Measurements from ENCODE around the gene HMG20A. TPM values are rescaled to one million over a fixed set of nuclear protein-coding genes. Genes with fewer than 3 reads are reported as not detected.

Gene HMG20A
- polyA plus RNA-seq, 3 donors, result 11.6 to 26.4 (median 17.7) TPM

DNA sequence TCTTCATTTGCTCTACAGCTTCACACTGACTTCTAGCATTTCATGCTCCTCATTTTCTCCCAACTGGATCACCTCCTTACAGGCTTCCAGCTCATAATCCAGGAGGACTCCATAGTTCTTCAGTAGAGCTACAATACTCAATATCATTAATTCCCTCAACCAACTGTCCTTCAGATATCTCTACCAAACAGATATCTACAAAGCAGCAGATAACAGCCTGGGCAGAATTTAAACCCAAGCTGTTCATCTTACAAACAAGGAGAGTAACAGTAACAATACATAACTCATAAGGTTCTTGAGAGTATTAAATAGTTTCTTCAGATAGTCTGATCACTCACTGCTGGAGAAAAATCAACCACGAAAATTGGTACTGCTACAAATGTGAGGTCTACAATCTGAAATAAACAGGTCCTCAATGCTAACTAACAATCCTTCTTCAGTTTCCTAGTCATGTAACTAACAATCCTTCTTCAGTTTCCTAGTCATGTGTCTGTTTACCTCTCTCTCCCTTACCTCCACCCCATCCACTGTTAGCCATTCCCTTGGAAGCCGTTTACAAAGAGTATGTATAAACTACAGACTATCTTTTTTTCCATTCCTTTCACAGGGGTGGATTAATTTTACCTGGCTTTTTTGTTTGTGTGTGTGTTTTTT is 5.8 kb upstream of the HMG20A start:
- Mint-ChIP-seq H3K27me3 (ENCODE audit: low read depth in 3 of 3) (peaks cover 0 to 10% (median 6%) of the 10 kb centered on the region in 3 donors), H3K9me3 (peaks cover 0 to 2% (median 0%) of the 10 kb centered on the region in 7 donors), H3K27ac (no peak overlapping the region), H3K4me1 (peaks cover 28% of the 10 kb centered on the region), H3K4me3 (no peak overlapping the region), H3K36me3 (peaks cover 0 to 3% of the 10 kb centered on the region in 2 donors)
- Histone ChIP-seq H3K27ac (ENCODE audit: low read depth in 1 of 2, low read length in 2 of 2) (peak overlapping the region in 1 of 2 donors; percentile 19), H3K4me2 (replicated peaks; ENCODE audit: extremely low read depth, low read length, poor library complexity, severe bottlenecking) (peak overlapping the region; percentile 4), H3K4me3 (replicated peaks in 1 of 3; ENCODE audit: low read depth in 2 of 3, low read length in 3 of 3) (no peak overlapping the region), H4K20me1 (ENCODE audit: insufficient read depth, low read length) (peaks cover 9% of the 10 kb centered on the region), H2AFZ (ENCODE audit: insufficient read depth, low read depth, low read length, poor library complexity, severe bottlenecking) (no peak overlapping the region), H3K9ac (ENCODE audit: insufficient read depth, low read length, poor library complexity, severe bottlenecking) (no peak overlapping the region), H3K36me3 (replicated peaks in 1 of 2; ENCODE audit: control insufficient read depth in 1 of 2, insufficient read depth in 2 of 2, low read length in 2 of 2) (no peaks in the 10 kb centered on the region), H3K9me3 (replicated peaks in 1 of 2; ENCODE audit: control insufficient read depth in 1 of 2, insufficient read depth in 1 of 2, low read length in 2 of 2) (no peaks in the 10 kb centered on the region), H3K4me1 (ENCODE audit: control insufficient read depth in 1 of 2, insufficient read depth in 2 of 2, low read length in 2 of 2) (peaks cover 32 to 38% of the 10 kb centered on the region in 2 donors), H3K79me2 (ENCODE audit: insufficient read depth, low read length) (peaks cover 61% of the 10 kb centered on the region), H3K27me3 (ENCODE audit: control insufficient read depth in 2 of 2, insufficient read depth in 2 of 2, low read length in 2 of 2) (peaks cover 0 to 2% of the 10 kb centered on the region in 2 donors)
- intact Hi-C loops (cut with micrococcal nuclease), result loop anchor here in 1 of 2 donors (10.0 kb wide), 1 partner anchor 230 kb away; no protein-coding TSS in a partner anchor
- DNase-seq, result no peak
- TF ChIP-seq, protein P1, sequence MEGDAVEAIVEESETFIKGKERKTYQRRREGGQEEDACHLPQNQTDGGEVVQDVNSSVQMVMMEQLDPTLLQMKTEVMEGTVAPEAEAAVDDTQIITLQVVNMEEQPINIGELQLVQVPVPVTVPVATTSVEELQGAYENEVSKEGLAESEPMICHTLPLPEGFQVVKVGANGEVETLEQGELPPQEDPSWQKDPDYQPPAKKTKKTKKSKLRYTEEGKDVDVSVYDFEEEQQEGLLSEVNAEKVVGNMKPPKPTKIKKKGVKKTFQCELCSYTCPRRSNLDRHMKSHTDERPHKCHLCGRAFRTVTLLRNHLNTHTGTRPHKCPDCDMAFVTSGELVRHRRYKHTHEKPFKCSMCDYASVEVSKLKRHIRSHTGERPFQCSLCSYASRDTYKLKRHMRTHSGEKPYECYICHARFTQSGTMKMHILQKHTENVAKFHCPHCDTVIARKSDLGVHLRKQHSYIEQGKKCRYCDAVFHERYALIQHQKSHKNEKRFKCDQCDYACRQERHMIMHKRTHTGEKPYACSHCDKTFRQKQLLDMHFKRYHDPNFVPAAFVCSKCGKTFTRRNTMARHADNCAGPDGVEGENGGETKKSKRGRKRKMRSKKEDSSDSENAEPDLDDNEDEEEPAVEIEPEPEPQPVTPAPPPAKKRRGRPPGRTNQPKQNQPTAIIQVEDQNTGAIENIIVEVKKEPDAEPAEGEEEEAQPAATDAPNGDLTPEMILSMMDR (IDR thresholded peaks at IDR 0.05), result no peak
- no CpG with 5 or more reads among the region's 2 CpGs for WGBS (ENCODE audit: insufficient coverage)

DNA sequence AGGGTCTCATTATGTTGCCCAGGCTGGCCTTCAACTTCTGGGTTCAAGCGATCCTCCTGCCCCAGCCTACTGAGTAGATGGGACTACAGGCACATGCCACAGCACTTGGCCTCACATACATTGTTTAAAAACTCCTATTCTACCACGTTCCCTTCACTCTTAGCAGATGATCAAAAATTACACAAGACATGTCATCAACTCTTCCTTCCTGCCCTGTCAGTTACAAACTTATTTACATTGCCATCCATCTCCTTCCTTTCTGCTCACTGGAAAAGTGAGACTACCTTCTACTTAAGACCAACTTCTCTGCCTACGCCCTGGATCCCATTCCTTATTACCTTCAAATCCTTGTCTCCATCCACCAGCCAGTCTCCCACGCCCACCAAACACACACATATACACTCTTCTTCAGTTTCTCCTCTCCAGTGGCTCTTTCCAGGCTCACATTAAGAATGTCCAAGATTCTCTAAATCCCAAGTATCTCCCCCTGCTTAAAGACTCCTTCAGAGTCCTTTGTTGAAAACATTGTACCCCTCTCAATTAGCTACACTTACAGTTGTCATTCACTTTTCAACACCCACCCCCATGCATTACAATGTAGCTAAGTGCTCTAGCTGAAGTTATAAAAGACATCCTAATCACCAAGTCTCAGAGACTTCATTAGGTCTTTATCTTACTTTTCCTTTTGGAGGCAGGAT is 5.1 kb upstream of the HMG20A start:
- no peaks in the 10 kb centered on the region for H3K36me3 ChIP-seq (replicated peaks in 1 of 2; ENCODE audit: control insufficient read depth in 1 of 2, insufficient read depth in 2 of 2, low read length in 2 of 2)
- H2AFZ ChIP-seq (ENCODE audit: insufficient read depth, low read depth, low read length, poor library complexity, severe bottlenecking), result no peak overlapping the region
- peak overlapping the region in 1 of 2 donors; percentile 19 for H3K27ac ChIP-seq (ENCODE audit: low read depth in 1 of 2, low read length in 2 of 2)
- TF ChIP-seq, protein P1 (IDR thresholded peaks at IDR 0.05), result no peak
- no peaks in the 10 kb centered on the region for H3K9me3 ChIP-seq (replicated peaks in 1 of 2; ENCODE audit: control insufficient read depth in 1 of 2, insufficient read depth in 1 of 2, low read length in 2 of 2)
- peaks cover 60% of the 10 kb centered on the region for H3K79me2 ChIP-seq (ENCODE audit: insufficient read depth, low read length)
- H3K9ac ChIP-seq (ENCODE audit: insufficient read depth, low read length, poor library complexity, severe bottlenecking), result no peak overlapping the region
- H4K20me1 ChIP-seq (ENCODE audit: insufficient read depth, low read length), result peaks cover 9% of the 10 kb centered on the region
- Mint-ChIP-seq H3K9me3 (peaks cover 0 to 2% (median 0%) of the 10 kb centered on the region in 7 donors), H3K27me3 (ENCODE audit: low read depth in 3 of 3) (peaks cover 0 to 8% (median 6%) of the 10 kb centered on the region in 3 donors), H3K27ac (no peak overlapping the region), H3K4me1 (peaks cover 23% of the 10 kb centered on the region), H3K36me3 (peaks cover 0 to 3% of the 10 kb centered on the region in 2 donors), H3K4me3 (no peak overlapping the region)
- H3K27me3 ChIP-seq (ENCODE audit: control insufficient read depth in 2 of 2, insufficient read depth in 2 of 2, low read length in 2 of 2), result peaks cover 0 to 2% of the 10 kb centered on the region in 2 donors
- 38% methylated on average over 4 of the region's 4 CpGs for WGBS (ENCODE audit: insufficient coverage)
- DNase-seq, result peak in 2 of 3 donors; percentile 12 to 23
- intact Hi-C loops (cut with micrococcal nuclease), result loop anchor here in 1 of 2 donors (10.0 kb wide), 1 partner anchor 231 kb away; no protein-coding TSS in a partner anchor
- H3K4me2 ChIP-seq (replicated peaks; ENCODE audit: extremely low read depth, low read length, poor library complexity, severe bottlenecking), result peak overlapping the region; percentile 4
- peaks cover 29 to 34% of the 10 kb centered on the region in 2 donors for H3K4me1 ChIP-seq (ENCODE audit: control insufficient read depth in 1 of 2, insufficient read depth in 2 of 2, low read length in 2 of 2)
- H3K4me3 ChIP-seq (replicated peaks in 1 of 3; ENCODE audit: low read depth in 2 of 3, low read length in 3 of 3), result peak overlapping the region in 1 of 3 experiments; percentile 5

All from CD14-positive monocyte (primary cell).